NCI-H146 treated with DMSO at 0.1 percent for 48 hours (cell line): ENCODE data around the gene TLR9.

Source experiments
- DNase-seq: peaks from one replicate; lab custom pipeline; 2025; ENCODE audit not compliant: unreplicated experiment; lab: John Stamatoyannopoulos, UW

Gene TLR9

DNA sequence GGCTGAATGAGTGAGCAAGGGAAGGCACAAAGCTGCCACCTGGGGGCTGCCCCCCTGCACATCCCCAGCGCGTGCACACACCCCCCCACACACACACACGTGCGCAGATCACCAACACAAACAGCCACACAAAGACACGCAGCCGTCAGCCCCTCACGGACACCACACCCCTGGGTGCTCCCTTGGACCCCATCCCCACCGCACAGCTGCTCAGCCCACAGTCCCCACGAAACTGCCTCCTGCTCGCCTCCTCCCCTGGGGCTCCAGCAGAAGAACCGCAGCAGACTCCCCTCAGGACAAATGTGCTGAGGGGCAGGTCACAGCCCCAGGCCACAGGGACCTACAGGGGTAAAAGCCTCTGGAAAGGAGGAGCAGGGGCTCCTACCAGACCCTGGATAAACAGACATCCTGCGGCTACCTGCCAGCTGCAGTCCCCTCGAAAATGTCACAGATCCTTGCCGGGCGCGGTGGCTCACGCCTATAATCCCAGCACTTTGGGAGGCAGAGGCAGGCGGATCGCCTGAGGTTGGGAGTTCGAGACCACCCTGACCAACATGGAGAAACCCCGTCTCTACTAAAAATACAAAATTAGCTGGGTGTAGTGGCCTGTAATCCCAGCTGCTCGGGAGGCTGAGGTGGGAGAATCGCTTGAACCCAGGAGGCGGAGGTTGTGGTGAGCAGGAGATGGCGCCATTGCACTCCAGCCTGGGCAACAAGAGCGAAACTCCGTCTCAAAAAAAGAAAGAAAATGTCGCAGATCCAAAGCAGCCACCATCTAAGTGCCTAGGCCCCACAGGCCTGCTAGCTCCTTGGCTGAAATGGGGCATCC lies 7.0 kb upstream of the TLR9 start:
- no peak for DNase-seq

DNA sequence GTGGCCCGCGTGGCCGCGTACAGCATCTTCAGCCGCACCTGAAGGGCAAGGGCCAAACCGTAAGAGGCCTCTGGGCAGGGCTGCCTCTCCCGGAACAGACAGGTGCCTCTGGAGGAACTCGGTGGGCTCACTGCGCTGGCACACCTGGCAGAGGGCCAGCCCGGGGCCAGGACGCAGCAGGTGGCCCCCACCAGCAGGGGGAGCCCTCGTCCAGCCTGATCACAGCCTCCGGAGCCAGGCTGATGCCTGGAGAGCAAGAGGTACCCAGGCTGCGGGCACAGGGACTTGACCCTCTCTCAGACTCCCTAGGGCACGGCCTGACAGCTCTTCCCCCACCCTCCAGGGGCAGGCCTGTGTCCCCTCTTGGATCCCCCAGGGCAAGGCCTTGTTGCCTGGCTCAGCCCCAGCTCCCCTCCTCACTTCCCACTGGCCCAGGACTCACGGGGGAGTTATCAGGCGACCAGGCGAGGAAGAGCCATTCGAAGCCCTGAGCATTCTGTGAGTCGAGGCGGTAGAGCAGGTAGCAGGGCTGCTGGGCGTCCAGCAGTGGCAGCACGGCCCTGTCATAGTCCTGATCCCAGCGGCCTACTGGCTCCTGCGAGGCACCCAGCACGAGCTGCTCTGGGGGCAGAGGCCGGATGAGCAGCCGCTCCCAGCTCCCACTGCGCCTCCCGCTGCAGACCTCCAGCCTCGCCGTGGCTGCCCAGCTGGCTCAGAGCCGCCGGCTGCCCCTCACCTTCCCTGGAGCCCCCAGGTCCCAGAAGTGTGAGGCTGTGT lies 6.2 kb upstream of the TLR9 start:
- no peak for DNase-seq

DNA sequence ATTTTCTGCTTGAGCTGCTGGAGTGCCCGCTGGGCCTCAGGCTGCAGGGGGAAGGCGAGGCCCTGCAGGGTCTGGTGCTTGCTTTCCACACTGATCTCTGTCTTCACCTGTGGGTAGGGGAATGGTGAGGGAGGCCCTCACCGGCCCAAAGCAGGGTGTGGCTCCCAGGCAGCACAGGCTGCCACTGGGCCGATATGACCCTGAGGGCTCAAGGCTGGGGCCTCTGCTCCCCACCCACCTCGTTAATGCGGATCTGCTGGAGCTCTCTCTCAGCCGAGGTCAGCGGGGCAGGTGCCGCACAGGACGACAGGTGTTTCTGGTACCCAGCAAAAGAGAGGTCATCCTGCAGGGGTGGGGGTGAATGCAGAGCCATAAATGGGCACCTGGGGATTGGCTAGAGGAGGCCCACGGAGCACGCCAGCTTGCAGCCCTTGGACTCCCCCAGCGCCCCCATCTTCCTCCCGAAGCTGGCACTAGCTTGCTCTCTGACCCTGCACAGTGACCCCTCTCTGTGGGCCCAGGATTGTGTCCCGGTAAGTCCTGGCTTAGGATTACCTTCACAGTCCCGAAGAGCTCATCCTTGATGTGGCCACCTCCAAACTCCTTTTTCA lies 5.5 kb upstream of the TLR9 start:
- DNase-seq, result no peak

DNA sequence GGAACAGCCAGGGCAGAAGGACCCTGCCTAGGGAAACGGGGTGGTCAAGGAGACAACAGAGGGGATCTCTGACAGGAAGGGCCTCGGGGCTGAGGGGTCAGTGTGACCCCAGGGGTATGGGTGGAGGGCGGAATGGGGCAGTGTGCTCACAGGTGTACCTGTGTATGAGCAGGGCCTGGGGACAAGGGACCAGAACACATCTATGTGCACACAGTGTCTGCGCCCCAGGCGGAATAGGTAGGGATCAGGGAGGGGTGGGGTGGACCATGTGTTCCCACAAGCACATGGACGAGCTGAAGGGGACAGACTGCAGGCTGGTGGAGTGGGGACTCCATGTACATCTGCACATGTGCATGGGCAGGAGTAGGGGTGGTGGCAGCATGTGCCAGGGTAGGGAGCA lies 5.0 kb upstream of the TLR9 start:
- DNase-seq, result no peak

DNA sequence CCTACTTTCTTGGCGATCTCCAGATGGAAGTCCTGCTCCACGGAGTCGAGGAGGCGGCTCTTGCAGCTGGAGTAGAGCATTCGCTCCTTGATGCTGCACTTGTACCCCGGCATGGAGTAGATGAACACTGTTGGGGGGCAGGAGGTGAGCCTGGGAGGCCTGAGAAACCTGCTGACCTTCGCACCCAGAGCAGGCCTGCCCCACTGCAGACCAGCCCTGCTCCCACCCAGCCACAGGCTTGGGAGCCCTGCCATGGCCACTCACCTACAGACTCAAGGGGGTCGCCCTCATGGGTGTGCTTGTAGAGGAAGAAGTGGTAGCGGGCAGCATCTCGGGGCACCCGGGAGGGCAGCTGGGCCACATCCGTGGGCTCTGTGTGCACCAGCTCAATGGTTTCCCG lies 4.2 kb upstream of the TLR9 start:
- DNase-seq, result no peak

DNA sequence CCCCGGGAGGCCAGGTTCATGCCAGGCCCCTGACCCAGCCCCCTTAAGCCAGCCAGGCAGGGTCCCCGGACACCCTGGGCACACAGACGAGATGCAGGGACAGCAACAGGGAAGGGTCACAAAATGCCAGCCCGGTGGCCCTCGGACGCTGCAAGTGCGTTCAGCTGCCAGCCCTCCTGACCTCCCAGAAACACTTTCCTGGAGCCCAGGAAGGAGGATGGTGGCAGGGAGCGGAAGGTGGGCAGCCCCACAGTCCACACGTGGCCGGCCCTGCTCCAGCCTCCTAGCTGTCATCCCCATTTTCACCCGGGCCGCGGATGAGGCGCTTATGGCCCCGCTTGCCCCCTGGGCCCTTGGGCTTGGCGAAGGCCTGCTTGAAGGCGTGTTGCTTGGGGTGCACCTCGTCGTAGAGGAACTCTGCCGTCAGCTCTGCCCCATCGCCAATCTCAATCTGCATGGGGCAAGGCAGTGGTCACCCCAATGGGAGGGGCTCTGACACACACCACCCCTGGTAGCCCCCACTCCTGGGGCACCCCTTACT lies 3.4 kb upstream of the TLR9 start:
- no peak for DNase-seq

DNA sequence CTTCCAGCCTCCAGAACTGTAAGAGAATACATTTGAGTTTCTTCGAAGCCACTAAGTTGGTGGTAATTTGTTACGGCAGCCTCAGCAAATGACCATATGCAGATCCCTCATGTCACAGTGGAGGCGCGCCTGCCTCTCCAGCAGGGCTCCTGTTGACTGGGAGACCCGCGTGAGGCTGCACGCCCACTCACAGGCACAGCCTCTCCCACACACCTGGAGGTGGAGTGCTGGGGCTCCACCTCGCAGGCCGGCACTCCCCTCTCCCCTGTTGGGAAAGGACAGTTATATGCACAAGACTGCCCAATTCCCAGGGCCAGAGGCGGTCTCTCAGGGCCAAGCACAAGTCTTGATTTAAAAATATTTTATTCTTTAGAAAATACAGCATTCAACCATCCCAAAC lies 2.8 kb upstream of the TLR9 start:
- DNase-seq, result no peak

DNA sequence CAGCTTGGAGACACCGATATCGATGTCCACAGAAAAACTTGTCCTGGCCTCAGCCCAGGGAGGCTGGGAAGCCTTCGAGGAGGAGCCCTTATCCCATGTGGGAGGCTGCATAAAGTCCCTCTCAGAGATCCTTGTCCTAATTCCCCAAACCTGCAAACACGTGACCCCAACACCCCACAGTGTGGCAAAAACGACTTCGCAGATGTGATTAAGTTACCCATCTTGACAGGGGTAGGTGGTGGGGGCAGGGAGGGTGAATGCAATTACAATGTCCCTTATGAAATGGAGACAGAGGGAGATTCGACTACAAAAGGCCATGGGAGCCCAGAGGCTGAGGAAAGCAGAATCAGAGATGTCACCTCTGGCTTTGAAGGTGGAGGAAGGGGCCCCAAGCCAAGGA lies 2.3 kb upstream of the TLR9 start:
- no peak for DNase-seq

DNA sequence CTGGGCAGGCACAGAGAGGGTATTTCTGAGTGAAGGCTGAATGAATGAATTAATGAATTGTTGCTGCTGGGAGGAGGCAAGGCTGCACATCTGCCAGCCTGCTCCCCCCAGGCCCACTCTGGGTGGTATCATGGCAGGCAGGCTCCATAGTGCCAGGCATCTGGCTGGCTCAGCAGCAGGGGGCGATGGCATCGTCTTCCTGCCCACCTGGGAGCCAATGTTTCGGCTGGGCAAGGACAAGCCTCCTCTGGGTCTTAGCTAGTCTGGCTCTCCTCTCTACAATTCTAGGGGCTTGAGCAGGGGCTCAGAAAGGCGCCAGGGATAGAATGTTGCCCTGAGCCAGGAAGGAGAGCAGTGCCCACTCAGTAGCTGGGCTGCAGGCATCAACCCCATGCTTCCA lies 1.7 kb upstream of the TLR9 start:
- no peak for DNase-seq

DNA sequence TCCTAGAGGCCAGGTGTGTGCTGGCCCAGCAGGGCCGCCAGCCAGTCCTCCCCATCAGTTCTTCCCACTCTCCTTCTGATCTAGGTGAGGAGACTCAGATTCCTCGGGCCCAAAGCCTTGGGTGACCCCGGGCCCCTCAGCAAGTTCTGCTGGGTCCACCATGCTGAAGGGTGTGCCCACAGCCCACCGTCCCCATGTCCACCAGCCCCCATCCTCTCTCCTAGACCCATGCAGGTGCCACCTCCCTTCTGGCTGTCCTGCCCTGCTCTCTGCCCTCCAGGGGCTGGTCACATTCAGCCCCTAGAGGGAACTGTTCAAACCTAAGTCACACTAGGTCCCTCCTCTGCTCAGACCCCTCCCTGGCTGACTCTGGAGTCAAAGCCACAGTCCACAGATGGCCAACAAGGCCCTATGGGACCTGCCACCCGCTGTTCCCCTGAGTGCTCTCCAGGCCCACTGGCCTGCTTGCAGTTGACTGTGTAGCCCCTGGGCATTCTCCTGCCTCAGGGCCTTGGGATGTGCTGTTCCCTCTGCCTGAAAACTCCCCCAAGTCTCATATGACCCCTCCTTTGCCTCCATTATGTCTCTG lies 878 bp upstream of the TLR9 start:
- no peak for DNase-seq

DNA sequence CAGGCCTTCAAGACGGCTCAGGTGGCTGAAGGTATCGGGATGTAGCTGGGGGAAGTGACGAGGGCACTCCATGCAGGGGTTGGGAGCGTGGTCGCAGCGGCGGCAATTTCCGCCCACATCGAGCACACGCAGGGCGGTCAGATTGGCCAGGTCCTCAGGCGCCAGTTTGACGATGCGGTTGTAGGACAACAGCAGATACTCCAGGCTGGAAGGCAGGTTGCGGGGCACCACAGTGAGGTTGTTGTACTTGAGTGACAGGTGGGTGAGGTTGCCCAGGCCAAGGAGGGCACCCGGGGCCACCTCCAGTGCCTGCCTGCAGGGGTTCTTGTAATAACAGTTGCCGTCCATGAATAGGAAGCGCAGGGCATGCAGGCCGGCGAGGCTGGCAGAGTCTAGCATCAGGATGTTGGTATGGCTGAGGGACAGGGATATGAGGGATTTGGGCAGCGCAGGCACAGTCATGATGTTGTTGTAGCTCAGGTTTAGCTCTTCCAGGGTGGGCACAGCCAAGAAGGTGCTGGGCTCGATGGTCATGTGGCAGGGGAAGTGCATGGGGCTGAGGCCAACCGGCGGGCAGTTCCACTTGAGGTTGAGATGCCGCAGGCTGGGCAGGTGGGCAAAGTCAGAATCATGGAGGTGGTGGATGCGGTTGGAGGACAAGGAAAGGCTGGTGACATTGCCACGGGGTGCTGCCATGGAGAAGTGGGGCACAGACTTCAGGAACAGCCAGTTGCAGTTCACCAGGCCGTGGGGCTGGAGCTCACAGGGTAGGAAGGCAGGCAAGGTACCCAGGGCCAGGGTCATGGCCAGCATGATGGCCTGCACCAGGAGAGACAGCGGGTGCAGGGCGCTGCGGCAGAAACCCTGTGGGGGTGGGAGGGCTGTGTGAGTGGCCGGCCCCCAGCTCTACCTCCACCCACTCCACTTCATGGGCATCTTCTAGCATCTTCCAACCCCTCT lies 1.7 kb downstream of the TLR9 start:
- no peak for DNase-seq

DNA sequence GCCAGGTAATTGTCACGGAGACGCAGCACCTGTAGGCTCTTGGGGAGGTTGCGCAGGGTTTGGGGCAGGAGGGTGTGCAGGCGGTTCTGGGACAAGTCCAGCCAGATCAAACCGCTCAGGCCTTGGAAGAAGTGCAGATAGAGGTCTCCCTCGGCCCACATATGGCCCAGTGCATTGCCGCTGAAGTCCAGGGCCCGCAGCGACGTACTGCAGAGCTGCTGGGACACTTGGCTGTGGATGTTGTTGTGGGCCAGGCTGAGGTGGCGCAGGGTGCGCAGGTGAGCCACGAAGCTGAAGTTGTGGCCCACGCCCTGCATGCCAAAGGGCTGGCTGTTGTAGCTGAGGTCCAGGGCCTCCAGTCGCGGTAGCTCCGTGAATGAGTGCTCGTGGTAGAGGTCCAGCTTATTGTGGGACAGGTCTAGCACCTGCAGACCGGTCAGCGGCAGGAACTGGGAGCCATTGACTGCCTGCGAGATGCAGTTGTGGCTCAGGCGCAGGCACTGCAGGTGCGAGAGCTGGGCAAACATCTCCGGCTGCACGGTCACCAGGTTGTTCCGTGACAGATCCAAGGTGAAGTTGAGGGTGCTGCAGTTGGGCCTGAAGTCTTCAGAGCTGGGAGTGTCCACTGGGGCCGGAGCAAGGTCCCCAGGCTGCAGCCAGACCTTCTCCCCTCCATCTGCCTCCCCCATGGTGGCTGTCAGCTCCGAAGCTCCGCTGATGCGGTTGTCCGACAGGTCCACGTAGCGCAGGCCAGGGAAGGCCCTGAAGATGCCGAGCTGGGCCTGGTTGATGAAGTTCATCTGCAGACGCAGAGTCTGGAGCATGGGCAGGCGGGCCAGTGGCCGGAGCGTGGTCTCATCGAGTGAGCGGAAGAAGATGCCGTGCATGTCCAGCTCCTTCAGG lies 2.9 kb downstream of the TLR9 start:
- no peak for DNase-seq

DNA sequence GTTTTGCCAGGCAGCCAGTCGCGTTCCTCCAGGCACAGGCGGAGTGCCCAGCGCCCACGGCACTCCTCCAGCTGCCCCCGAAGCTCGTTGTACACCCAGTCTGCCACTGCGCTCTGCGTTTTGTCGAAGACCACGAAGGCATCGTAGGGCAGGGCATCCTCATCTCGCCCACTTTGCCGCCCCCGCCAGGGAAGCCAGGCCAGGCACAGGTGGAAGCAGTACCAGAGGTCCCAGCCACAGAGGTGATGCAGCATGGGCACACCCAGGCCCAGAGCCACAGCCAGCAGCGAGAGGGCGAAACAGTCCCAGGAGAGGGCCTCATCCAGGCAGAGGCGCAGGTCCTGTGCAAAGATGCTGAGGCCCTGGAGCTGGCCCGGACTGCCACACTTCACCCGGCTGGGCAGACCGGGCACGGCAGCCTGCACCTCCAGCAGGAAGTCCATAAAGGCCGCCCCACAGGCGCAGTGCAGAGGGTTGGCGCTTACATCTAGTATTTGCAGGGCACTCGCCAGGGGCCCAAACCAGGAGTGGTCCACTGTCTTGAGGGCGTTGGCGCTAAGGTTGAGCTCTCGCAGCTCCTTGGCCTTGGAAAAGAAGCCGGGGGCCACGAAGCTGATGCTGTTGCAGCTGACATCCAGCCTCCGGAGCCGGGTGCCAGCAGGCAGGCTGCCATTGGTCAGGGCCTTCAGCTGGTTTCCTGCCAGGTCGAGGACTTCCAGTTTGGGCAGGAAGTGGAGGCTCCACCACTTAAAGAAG lies 3.7 kb downstream of the TLR9 start:
- no peak for DNase-seq

DNA sequence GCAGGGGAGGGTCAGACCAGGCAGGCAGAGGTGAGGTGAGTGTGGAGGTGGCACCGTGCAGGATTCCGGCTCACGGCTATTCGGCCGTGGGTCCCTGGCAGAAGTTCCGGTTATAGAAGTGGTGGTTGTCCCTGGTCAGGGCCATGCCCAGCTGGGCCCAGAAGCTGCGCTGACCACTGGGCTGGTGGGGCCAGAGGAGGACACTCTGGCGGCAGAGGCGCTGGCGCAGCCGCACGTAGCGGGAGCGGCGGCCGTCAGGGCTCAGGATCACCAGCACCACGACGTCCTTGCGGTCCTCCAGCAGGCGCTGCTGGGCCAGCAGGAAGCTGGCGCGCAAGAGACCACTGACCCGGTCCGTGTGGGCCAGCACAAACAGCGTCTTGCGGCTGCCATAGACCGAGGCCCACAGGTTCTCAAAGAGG lies 4.3 kb downstream of the TLR9 start:
- DNase-seq, result no peak

DNA sequence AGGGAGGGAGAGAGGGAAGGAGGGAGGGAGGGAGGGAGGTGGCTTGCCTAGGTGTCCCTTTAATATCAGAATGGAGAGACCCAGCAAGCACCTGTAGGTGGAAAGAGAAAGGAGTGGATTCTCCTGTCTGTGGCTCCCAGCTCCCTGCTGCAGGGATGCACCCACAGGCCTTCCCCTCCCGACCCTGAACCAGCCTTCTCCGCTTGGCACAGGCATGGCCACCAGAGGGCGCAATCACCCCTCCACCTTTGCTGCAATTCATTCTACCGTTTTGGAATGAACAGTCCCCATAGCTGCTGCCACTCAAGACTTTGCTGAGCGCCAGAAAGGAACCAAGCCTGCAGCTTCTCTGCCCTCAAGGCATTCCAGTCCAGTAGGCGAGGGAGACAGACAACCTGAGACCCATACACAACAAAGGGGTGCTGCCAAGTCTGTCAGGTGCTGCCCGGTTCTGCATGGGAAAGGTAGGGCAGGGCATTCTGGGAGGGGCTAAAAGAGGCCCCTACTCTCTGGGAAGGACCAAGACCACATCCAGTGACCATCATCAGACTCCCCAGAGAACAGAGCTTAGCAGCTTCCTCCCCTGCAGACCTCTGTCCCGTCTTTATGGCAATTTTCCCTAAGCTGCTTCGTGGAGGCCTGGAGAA lies 4.9 kb downstream of the TLR9 start:
- peak; percentile 25 for DNase-seq

DNA sequence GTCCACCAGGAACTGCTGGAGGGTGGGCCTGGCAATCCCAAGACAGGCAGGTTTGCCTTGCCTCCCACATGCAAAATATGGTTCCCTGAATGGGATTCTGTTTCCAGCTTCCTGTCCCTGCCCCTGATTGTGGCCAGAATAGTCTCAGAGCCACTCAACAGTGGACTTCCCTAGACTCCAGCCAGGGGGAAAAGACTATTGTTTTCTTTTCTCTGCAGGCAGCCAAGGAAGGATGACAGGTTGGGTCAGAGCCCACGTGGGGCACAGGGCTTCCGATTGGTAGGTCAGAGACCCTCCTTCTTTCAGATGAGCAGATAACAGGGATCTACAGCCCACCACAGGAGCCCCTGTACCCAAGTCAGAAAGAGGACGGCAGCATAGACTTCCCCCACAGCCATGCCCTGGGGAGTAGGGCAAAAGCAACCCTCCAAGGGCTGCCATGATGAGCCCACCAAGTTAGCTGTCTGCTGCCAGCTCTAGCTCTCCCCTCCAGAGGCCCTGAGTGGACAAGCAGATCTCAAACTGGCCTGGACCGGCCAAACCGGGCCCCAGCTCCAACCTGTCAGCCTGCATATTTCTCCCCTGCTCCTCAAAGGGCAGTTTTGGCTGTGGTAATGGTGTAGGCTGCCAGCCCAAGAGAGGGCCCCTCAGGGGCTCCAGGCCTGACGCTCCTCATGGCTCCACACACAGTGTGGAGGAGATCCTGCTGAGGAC lies 6.4 kb downstream of the TLR9 start:
- DNase-seq, result no peak

DNA sequence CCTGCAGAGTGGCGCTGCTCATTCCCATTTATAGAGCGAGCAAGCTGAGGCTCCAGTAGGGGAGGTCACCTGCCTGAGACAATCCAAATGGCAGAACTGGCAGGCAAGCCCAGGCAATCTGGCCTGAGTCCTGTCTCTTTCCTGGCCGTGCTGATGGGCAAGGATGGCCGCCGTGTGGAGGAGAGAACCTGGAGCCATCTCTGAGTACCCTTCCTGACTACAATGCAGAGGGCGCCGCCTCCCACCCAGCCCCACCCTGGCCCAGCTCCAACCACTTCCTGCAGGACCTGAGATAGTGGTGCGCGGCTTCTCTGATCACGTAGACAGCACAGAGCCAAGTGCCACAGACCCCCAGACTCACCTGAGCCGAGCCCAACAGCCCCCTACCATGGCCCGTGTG lies 7.0 kb downstream of the TLR9 start:
- no peak for DNase-seq
